Suprapubic skin (tissue), 3 donors: ENCODE measurements around the gene FRMPD2.

ENCODE experiments used
- CTCF ChIP-seq, 2 donors: fragments of 200-600 bp in 1 of 2; fragments of 450-650 bp in 1 of 2; sonication (generic) in 1 of 2; IDR thresholded peaks; one replicate each; pipeline ENCODE4 v1.5.1; 2016 to 2019; ENCODE audit warnings: antibody characterized with exemption in 2 of 2, mild to moderate bottlenecking in 1 of 2, moderate library complexity in 1 of 2
- POLR2AphosphoS5 ChIP-seq, 3 donors: sonication (generic); formaldehyde crosslinking; IDR thresholded peaks; one replicate each; pipeline ENCODE4 v1.6.1; 2017; ENCODE audit warnings: antibody characterized with exemption in 3 of 3

DNA sequence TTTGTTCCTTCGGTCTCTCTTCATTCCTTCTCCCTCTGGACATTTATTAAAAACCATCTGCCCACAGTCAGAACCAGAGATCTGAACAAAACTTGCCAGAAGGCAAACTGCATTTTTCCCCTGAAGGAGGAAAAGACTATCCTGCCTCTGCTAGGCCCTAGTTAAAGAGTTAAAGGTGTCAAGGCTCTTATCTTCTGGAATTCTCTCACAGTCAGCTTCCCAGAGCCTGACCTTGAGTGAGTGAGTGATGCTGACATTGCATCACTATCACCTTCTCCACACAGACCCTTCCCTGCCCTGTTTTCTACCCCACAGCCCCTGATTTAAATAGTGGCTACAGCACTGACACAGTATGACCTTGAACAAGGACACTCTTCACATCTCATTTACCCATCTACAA, 16.4 kb downstream of the FRMPD2 start:
- TF ChIP-seq CTCF (IDR thresholded peaks at IDR 0.05) (no peak), POLR2AphosphoS5 (IDR thresholded peaks at IDR 0.05) (no peak)
